DMS153 (cell line): Measurements from ENCODE around the gene HMGN3.

ENCODE experiments used
- DNase-seq: peaks from one replicate; lab custom pipeline; 2025; lab: John Stamatoyannopoulos, UW

Gene HMGN3

DNA sequence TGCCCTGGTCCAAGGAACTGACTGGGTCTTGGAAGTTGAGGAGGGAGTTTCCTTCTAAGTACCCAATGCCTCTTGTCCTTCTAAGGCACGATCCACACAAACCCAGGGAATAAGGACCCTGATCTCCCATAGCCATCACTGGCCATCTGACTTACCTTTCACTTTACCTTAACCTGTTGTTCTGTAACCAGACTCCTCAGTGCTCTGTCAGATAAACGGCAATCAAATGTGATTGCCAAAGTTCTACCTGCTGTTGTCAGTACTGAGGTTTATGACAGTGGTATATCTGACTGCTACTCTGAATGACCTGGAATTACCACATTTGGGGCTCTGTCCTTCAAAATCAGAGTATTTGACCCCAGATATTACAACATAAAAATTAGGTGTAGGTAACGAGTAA, 49.8 kb downstream of the HMGN3 start:
- no peak for DNase-seq

DNA sequence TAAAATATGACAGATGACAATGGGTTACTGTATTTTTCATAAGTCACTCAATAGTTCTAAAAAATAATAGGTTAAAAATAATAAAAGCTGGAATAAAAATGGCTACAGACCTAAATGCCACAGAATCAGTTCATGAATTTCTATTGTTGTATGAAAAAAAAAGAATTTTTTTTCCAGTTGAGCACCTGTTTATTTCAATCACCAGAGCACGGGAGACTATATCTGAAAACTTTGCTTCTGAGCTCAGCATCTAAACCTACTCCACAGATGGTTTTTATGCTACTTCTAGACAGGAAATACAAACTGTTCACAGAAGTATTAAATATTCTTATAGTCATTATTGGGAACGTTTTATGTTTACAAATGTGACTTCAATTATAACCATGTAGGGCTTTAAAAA, 50.4 kb downstream of the HMGN3 start:
- no peak for DNase-seq

DNA sequence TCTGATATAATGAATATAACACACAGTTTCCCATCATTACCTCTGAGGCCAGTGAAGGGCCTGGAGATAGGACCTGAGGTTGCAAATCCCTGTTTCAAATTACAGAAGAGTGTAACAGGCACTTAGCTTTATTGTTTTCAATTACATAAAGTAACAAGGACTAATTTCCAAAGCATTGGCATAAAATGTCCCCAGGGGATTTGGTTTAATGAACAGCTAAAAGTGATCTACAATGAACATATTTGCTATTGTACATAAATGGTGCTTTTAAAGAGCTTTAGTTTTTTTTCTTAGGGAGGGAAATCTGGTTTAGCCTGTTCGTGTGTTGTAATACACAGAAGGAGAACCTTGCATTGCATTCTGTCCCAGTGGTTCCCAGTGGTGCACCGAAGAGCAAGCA, 54.4 kb downstream of the HMGN3 start:
- peak; percentile 70 for DNase-seq

DNA sequence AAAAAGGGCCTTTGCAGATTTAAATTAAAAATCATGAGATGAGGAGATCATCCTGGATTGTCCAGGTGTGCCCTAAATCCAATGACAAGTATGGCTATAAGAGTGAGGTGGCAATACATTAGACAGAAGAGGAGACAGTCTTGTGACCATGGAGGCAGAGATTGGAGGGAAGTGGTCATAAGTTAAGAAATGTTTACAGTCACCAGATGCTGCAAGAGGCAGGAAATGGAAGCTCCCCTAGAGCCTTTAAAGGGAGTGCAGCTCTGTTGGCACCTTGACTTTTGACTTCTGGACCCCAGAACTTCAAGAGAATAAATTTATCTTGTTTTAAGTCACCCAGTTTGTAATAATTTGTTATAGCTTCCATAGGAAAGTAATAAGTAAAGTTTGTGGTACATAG, 61.1 kb downstream of the HMGN3 start:
- no peak for DNase-seq

DNA sequence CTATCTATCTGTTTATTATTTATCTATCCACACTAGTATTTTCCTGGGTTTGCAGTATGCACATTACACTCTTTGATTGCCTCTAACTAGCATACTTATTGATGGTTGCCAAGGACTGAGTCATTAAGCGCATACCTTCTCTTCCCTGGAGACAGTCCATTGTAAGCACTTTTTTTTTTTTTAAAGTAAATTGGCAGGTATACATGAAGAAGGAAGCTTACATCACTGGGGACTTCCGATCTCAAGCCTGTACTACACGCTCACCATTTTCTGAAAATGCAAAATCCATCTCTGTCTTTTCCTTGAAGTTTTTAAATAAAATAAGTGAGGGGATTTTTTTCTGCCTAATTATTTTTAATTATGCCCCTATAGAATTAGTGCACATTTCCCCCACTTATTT, 63.5 kb downstream of the HMGN3 start:
- DNase-seq, result peak; percentile 91

DNA sequence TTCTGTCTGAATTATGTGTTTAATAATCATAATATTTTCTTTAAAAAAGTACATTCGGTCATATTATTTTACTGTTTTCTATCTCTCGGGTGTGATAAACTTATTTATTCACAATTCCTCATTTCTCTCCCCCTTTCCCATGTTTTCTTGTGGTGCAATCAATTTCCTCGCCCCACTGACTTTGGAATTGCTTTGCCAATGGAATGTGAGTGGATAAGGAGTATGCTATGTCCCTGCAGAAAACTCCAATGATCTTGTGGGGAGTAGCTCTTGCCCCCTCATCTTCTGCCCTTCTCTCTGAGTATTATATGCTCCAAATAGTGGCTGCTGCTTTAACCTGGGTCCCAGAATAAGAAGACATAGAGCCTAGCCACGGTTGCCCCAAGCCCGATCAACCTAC, 64.1 kb downstream of the HMGN3 start:
- no peak for DNase-seq

DNA sequence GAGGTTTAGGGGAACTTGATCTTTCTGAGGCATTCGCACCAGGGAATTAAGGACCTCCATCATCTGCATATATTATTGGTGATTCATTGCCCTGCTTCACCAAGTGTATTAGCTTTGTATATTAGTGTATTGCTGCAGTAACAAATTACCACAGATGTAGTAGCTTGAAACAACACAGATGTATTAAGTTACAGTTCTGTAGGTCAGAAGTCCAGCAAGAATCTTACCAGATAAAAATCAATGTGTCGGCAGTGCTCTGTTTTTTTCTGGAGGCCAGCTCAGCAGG, 65.8 kb downstream of the HMGN3 start:
- DNase-seq, result no peak

DNA sequence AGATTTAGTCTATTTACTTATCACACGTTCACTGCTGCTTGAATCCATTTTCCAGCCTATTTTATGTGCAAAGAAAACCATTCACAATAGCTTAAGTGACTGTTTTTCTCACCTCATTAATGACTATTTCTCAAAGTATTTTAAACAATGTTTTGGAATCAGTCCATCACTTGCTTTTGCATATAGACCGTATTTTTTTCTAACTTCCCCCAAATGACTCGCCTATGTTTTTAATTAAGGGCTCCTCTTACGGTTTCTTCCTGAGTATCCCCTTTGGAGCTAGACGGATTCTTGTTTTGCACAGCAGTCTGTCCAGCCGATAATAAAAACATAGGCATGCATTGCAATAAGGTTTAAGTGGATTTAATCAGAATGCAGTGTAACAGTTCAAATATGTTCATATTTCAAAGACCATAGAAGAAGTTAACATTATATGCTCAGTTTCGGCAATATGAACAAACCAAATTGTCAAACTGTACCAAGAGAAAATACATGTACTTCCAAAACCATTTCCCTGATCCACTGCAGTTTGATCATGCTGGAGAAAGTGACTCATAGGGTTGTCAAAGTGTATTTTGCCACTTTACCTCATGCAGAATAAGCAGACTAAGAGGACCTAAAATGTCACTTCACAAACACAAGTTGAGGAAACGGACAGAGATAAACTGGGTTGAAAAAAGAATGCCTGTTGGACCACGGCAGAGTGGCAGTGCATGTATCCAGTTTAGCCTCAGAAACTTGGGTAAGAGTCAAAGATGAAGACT, 66.4 kb downstream of the HMGN3 start:
- DNase-seq, result no peak

DNA sequence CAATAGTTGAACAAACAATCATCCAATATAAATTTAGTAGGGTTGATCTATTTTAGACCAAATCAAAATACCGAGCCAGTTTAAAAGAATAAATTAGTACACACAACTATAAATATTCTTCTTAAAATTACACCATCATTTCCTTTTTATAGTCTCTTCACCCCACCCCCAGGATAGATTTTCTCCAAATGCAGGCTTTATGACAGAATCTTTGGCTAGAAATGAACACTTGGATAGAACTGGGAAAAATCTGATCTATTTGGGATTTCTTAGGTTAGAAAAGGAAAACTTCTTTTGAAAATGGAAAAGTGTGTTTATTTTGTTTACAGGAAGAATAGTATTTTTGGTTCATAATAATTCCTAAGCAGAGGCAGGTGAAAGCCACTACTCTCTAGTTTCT, 74.6 kb downstream of the HMGN3 start:
- no peak for DNase-seq

DNA sequence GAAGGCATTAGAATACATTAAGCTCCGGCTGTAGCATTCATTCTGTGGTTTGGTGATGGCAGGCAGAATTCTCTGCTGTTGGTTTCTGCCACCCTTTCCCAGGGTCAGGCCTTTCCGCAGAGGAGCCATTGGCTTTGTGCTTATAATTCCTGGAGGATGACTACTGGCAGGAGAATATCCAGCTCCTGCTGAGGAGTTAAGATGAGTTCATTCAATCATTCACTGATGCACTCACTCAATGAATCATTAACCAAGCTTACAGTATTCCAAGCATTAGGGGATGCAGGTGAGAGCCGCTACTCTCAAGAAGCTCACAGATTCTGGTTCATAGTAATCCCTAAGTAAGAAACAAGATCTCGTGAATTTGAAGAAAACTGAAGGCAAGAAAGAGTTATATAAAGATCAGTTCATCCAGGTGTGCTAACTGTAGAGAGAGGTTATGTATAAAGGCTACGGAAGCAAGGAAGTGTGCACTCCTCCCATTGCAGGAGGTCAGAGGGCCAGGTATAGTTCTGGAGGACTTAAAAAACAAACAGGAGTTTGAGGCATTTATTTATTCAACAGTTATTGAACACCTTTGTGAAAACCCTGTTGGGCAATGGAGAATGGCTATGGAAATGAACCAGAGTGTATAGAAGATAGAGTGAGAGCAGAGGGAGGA, 75.5 kb downstream of the HMGN3 start:
- DNase-seq, result no peak

DNA sequence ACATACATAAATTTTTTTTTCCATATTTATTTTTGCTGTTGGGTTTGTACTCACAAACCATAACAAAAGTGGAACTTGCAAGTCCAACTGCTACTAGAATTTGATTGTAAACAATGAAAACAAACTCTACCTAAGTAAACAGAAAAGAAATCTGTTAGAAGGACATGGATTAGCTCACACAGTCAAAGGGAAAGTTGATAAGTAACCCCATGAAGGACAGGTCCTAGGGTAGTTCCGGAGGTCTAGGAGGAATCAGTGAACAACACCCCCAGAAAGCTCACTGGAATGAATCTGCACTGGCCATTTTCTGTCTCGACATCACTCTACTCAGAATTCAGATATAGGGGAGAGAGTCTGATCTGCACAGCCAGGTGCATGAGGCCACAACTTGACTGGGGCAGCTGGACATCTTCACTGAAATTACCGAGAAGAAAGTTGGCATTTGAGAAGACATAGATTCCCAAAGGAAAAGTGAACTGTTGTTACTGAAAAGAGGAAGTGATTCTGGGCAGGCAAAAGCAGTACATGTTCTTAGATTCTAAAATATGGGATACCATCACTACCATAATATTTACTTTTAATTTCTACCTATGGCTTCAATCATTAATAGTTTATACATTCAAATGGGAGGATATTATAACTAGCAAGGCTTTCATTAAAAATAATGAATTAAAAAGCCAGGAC, 76.4 kb downstream of the HMGN3 start:
- no peak for DNase-seq

DNA sequence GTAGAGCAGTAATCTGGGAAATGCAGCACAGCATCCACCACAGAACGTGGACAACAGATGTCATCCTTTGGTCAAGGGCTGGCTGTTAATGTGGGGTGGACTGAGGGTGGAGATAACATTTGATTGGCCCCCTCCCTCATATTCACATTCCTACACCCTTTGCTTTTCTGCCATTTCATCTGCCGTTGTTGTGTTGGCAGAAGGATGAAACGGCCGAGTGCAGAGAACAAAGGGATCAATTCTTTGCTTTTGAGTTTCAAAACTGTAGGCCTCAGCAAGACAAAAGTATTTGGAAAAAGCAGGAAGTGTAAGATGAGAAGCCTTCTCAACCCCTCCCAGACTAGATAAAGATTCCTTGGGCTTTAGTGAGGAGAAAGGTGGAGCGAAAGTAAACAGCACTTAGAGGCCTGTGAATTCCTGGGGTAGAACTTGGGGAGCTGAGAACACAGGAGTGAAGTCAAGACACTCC, 82.2 kb downstream of the HMGN3 start:
- no peak for DNase-seq
